Right ventricle myocardium superior (tissue), 1 donor: ENCODE results near the gene ANO9. TPM values are rescaled to one million over a fixed set of nuclear protein-coding genes. Genes with fewer than 3 reads are reported as not detected.

ENCODE experiments used
- ATAC-seq: fragments of 200-7000 bp; cut with Tn5 transposase; one replicate; pipeline ENCODE4 v1.9.1; 2020; ENCODE audit warnings: mild to moderate bottlenecking; ENCODE audit not compliant: poor library complexity
- DNase-seq: peaks from one replicate; pipeline ENCODE4 v3.0.0-alpha.2; 2020
- intact Hi-C: fragments of 100-400 bp; cut with DNase I; formaldehyde crosslinking; loops from one replicate; pipeline ENCODE4 v1.11.2; 2022
- long read RNA-seq: library from polyadenylated mRNA; unstranded; transcript quantifications from one replicate; pipeline ENCODE4 v2.0.0, GENCODE V29; 2021
- total RNA-seq: library from RNA; stranded (reverse); fragmentation: NEBNext Ultra II Directional; extraction: Animal tissue kit (Norgen Biotek cat#: 25700); gene quantifications from one replicate; pipeline ENCODE4 v1.2.1, GENCODE V29; 2021
- donor health status: DM: no; HTN: yes; CAD: no; lungs with severe emphysema.

The ANO9 gene, protein sequence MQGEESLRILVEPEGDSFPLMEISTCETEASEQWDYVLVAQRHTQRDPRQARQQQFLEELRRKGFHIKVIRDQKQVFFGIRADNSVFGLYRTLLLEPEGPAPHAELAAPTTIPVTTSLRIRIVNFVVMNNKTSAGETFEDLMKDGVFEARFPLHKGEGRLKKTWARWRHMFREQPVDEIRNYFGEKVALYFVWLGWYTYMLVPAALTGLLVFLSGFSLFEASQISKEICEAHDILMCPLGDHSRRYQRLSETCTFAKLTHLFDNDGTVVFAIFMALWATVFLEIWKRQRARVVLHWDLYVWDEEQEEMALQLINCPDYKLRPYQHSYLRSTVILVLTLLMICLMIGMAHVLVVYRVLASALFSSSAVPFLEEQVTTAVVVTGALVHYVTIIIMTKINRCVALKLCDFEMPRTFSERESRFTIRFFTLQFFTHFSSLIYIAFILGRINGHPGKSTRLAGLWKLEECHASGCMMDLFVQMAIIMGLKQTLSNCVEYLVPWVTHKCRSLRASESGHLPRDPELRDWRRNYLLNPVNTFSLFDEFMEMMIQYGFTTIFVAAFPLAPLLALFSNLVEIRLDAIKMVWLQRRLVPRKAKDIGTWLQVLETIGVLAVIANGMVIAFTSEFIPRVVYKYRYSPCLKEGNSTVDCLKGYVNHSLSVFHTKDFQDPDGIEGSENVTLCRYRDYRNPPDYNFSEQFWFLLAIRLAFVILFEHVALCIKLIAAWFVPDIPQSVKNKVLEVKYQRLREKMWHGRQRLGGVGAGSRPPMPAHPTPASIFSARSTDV
- total RNA-seq = 0.08 TPM
- long read RNA-seq = 0 reads

DNA sequence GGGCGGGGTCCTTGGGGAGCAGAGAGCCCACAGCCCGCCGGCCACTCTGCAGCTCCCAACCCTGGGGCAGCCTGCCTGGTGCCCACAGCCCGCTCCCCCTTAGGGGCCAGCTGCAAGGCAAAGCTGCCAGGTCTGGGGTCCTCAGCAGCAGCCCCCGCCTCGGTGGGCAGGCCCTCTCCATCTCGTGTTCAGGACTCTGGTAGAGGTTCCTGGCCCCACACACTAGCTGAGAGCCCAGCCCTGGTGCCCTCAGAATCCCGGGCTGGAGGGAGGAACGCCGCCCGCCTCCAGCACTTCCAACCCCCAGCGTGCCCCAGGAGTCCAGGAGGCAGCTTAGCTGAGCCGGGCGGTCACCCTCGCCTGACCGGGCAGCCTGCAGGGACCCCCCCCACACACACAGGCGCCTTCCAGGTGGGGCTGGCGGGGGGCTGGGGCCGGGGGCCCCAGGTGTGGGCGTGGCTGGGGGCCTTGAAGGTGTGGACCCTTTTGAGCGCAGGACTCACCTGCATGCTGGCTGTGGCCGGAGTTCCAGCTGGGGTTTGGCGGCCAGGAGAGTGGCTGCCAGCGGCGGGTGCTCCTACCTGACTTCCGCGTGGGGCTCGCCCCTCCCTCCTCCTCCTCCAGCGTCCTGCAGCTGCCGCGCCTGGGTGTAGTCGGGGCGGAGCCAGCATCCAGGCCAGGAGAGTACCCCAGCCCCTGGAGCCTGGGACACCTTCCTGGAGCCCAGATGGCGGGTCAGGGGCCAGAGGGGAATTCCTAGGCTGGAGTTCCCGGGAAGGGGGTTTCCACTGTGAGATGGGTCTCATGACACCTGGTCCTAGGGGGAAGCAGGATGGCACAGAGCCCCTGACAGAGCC is at the start of gene ANO9:
Gene ANO9 (minus strand): TSS at position 594 of the 857 bp plus-strand sequence. CDS start 85 bp downstream, at position 509.
- intact Hi-C loops = no loop called here
- ATAC-seq = no peak
- peak; percentile 43 for DNase-seq

DNA sequence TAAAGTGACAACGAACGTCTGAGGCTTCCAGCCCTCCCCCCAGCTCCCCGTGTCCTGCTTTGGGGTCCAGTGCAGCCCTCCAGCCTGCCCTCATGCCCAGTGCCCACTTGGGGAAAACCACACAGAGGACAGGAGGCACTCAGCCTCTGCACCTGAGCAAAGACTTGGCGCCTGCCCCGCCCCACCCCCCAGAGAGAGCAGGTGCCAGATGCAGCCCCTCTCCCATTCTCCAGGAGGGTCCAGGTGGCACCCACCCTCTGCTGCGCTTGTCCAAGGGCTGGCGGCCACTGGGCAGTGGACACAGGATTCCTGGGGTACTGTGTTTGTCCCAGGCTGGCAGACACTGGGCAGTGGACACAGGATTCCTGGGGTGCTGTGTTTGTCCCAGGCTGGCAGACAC is 49.5 kb upstream of the ANO9 start:
- intact Hi-C loops = no loop called here
- ATAC-seq = no peak
- no peak for DNase-seq

DNA sequence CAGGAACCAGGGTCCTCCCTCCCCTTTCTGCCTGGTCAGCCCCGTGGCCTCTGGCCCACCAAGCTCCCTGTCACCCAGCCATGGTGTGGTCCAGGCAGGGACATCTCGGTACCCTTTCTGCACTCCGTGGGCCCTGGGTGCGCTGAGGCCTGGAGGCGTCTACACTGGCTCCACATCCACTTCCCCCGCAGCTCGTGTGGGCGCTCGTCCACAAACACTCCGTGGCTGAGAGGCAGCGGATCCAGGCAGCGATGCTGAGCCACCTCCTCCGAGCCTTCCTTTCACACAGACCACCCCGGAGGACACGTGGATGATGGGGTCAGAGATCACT is 49.1 kb upstream of the ANO9 start:
- ATAC-seq = no peak
- intact Hi-C loops = no loop called here
- no peak for DNase-seq

DNA sequence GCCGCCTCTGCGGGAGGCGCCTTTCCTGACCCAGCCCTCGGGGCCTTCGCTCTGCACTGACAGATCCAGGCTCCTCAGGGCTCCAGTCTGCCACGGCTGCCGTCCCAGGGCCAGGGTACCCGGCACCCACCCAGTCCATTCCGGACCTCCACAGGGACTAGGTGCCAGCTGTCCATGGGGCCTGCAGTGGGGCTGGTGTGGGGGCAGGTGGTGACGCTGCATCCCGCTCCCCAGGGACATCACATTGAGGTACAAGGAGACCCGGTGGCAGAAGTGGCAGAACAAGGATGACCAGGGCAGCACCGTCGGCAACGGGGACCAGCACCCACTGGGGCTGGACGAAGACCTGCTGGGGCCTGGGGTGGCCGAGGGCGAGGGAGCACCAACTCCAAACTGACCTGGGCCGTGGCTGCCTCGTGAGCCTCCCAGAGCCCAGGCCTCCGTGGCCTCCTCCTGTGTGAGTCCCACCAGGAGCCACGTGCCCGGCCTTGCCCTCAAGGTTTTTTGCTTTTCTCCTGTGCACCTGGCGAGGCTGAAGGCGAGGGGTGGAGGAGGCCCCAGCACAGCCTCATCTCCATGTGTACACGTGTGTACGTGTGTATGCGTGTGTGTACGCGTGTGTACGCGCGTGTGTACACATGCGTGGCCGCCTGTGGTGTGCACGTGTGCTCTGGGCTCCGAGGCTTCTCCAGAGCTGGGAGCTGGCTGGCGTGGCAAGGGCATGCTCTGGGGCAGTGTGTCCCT is 48.5 kb upstream of the ANO9 start:
- intact Hi-C loops = no loop called here
- no peak for DNase-seq

DNA sequence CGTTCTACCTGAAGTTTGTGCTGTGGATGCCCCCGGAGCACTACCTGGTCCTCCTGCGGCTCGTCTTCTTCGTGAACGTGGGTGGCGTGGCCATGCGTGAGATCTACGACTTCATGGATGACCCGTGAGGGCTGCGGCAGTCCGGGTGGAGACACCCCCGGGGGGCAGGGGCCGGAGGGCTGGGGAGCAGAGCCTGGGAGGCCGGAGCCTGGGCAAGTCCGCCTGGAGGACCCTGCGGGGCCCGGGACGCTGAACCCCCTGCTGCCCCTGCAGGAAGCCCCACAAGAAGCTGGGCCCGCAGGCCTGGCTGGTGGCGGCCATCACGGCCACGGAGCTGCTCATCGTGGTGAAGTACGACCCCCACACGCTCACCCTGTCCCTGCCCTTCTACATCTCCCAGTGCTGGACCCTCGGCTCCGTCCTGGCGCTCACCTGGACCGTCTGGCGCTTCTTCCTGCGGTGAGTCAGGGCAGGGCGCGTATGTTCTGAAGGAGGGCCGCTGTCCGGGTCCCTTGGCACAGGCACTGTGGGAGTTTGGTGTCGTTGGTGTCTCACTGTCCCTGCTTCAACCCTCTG is 47.9 kb upstream of the ANO9 start:
- no peak for DNase-seq
- intact Hi-C loops = no loop called here

More for the DNA sequence above, 48.5 kb upstream of the ANO9 start:
- no peak for ATAC-seq

DNA sequence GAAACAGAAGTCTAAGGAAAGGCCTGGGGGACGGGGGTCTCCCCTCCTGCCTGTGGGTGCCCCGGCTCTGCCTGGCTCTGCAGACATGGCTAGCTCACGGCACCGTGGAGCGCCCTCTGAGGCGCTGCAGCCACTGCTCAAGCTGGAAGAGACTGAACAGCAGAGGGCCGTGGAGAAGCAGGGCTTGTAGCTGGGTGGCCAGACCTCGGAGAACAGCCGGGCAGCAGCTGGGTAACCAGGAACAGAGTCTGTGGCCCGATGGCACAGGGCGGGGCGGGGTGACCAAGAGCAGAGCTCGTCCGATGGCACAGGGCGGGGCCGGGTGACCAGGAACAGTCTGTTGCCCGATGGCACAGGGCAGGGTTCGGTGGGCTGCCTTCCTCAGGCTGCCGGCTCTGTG is 47.2 kb upstream of the ANO9 start:
- intact Hi-C loops = no loop called here
- DNase-seq = no peak
- ATAC-seq = no peak

More for the DNA sequence above, 47.9 kb upstream of the ANO9 start:
- ATAC-seq = no peak

DNA sequence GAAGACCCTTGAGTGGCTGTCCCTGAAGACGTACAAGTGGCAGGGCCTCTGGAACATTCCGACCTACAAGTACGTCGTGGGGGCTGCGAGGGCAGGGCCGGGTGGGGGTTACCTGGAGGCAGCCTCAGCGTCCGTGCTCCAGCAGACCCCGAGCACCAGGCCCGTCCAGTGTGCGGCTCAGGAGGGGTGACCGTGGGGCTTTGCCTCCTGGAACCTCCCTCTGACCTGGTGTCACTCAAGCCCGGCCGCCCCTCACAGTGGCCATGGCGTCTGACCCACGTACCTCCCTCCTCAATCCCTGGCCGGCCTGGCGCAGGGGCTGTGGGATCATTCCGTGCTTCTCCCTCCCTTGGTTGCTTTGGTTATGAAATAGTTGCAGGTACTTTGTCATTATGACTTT is 46.8 kb upstream of the ANO9 start:
- DNase-seq (no peak), ATAC-seq (no peak)
- intact Hi-C loops = no loop called here

DNA sequence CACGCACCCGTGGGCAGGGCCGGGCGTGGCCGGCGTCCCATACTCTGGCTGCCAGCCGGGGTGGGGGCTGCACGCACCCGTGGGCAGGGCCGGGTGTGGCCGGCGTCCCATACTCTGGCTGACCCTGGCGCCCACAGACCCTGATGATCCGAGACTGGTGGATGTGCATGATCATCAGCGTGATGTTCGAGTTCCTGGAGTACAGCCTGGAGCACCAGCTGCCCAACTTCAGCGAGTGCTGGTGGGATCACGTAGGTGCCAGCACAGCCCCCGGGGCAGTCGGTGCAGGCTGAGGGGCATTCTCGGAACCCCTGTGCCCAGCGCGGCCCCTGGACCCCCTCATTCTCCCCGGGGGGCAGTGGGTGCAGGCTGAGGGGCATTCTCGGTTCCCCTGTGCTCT is 46.3 kb upstream of the ANO9 start:
- no peak for DNase-seq
- intact Hi-C loops = no loop called here
- ATAC-seq = no peak

DNA sequence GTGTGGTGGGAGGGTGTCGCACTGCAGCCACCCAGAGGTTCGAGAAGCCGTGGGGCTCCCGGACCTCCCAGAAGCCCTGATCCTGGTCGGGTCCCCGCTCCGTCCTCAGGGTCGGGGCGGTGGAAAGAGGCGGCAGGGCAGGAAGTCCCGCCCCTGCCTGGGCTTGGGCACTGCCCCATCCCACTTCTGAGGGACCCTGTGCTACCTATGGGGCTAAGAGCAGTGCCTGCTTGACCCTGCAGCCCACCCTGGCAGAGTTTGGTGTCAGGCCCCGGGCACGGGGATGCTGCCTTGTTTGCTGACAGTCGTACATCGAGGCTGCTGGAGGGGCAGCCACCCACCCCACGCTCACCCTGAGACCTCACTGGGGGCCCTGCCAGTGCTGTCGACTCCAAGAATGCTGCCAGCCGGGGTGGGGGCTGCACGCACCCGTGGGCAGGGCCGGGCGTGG is 45.8 kb upstream of the ANO9 start:
- intact Hi-C loops = no loop called here
- ATAC-seq = no peak

DNA sequence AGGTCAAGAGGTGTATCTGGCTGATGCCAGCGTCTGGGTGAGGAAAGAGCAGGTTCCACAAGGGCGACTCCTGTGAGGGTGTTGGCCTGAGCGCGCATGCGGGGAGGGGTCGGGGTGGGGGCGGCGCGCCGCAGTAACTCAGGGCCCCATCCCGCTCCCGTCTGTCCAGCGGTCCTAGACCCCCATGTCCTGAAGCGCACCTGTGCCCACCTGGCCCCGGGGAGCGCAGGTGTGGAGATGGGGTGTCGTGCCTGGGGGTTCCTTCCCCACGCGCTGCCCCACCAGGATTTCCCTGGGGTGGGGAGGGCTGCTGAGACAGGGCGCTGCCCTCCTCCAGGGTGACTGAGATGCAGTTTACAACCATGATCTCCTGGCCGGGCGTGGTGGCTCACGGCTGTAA is 44.4 kb upstream of the ANO9 start:
- intact Hi-C loops = no loop called here
- DNase-seq (no peak), ATAC-seq (no peak)

More for the DNA sequence above, 45.8 kb upstream of the ANO9 start:
- DNase-seq = no peak

DNA sequence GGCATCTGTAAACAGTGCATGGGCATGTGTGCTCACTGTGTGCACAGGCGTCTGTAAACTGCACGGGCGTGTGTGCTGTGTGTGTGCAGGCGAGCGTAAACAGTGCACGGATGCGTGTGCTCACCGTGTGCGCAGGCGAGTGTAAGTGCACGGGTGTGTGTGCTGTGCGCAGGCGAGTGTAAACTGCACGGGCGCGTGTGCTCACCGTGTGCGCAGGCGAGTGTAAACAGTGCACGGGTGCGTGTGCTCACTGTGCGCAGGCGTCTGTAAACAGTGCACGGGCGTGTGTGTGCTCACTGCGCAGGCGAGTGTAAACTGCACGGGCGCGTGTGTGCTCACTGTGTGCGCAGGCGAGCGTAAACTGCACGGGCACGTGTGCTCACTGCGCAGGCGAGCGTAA is 42.8 kb upstream of the ANO9 start:
- intact Hi-C loops = no loop called here
- ATAC-seq (no peak), DNase-seq (no peak)

DNA sequence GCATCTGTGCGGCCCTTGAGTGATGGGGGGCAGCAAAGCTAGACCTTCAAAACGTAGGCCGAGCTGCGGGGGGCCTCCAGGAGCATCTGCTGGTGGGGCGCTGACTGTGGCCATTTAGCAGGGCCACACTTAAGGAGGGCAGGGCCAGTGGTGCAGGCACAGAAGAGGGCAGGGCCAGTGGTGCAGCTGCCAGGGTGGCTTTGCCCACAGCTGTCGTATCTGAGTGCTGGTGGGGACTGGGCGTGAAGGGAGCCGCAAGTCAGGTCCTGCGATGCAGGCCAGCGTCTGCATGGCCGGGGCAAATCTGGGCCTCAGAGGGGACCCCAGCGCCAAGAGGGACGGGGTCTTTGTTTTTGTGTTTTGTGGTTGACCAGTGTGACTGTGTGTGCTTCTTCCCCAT is 37.5 kb upstream of the ANO9 start:
- DNase-seq (no peak), ATAC-seq (no peak)
- intact Hi-C loops = no loop called here

DNA sequence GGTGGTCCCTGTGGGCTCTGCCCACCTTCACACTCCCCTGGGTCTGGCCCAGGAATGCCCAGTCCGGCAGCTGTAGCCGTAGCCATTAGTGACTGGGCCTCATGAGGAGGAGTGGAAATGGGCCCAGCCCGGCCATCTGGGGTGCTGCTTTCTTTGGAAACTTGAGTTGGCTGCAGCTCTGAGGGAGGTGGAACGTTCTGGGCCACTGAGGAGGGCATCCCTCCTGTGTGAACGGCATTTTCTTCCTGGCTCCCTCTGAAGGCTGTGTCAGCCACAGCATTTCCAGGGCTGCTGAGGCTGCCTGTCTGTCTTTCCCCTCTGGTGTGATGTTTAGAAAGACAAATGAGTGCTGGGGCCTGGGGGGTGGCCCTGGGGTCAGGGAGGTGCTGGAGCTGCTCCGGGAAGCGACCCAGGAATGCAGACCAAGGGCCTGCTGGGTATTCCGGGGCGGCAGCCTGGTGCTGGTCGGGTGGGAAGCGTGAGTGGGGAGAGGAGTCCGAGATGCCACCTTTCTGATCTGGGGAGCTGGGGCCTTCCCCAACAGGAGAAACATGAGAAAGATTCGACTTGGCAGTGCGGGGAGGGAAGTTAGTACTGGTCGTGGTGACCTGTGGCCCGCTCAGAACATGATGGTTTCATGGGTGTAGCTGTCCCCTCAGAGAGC is 35.4 kb upstream of the ANO9 start:
- intact Hi-C loops = no loop called here
- ATAC-seq (no peak), DNase-seq (no peak)

DNA sequence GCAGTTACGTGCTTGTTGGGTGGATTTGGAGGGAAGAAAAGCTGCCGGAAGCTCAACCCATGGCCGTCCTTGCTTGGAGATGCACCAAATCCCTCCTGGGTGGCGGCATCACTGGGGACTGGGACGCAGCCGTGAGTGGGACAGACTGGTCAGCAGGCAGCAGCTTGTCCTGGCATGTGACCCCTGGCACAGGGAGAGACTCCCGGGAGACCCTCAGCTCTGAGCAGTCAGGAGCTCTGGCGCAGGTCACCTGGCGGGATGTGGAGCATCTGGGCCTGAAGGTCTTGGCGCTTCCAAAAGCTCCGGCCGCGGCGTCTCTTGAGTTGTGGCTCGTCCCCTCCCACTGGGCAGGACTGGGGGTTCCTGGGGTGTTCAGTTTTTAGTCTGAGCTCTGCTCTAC is 34.6 kb upstream of the ANO9 start:
- ATAC-seq (no peak), DNase-seq (no peak)
- intact Hi-C loops = no loop called here

DNA sequence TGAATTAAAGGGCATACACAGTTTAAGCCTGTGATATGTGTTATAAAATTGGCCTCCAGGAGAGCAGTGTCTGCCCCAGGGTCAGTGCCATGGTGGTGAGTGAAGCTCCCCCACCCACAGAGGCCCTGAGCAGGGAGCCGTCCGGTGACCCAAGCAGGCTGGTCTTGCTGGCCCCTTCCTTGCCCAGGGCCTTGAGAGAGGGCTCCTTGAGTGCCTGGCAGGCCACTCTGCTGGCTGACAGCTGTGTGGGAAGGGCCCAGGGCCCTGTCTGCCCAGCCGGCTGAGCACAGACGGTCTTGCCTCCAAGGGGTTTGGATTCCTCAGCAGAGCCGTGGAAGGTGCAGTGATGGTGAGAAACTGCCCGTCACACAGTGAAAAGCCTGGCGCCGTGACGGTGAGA is 34.1 kb upstream of the ANO9 start:
- DNase-seq (no peak), ATAC-seq (no peak)
- intact Hi-C loops = no loop called here

DNA sequence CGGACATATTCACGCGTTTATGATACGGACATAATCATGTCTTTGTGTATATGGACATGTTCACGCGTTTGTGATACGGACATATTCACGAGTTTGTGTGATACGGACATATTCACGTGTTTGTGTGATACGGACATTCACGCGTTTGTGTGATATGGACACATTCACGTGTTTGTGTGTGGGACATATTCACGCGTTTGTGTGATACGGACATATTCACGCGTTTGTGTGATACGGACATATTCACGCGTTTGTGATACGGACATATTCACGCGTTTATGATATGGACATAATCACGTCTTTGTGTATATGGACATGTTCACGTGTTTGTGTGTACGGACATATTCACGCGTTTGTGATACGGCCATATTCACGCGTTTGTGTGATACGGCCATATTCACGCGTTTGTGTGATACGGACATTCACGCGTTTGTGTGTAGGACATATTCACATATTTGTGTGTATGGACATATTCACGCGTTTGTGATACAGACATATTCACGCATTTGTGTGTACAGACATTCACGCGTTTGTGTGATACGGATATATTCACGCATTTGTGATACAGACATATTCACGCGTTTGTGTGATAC is 33.2 kb upstream of the ANO9 start:
- intact Hi-C loops = no loop called here
- DNase-seq = no peak
- no peak for ATAC-seq

DNA sequence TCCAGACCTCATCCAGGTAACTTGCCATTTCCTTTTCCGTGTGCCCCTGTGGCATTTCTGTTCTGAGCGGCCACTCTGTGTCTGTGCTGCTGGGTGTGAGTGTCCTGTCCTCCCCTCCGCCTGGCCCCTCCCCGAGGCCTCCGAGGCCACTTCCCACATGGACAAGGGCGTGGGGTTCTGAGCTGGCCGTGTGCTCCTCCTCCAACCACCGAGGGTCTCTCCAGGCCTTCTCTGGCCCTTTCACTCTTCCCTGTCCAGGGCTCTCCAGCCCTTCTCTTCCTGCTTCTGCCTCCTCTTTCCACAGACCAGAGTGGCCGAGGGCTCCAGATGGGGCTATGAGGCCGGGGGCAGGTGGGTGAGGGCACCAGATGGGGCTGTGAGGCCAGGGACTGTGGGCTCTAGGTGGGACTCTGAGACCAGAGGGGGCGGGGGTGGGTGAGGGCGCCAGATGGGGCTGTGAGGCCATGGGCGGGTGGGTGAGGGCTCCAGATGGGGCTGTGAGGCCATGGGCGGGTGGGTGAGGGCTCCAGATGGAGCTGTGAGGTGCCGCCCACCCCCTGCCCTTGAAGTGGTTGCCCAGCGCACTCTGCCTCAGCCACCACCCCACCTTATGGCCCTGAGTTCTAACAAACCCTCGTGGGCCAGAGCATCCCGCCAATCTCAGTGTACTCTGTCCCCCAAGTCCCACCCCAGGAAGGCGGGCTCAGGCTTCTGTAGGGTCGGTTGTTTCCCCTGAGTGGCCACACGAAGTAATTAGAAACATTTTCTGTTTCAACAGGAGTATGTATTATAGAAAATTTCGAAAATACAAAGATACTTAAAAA is 32.4 kb upstream of the ANO9 start:
- DNase-seq = no peak
- no peak for ATAC-seq
- intact Hi-C loops = no loop called here
